ENCODE results near the gene PRRT1B.

DNA sequence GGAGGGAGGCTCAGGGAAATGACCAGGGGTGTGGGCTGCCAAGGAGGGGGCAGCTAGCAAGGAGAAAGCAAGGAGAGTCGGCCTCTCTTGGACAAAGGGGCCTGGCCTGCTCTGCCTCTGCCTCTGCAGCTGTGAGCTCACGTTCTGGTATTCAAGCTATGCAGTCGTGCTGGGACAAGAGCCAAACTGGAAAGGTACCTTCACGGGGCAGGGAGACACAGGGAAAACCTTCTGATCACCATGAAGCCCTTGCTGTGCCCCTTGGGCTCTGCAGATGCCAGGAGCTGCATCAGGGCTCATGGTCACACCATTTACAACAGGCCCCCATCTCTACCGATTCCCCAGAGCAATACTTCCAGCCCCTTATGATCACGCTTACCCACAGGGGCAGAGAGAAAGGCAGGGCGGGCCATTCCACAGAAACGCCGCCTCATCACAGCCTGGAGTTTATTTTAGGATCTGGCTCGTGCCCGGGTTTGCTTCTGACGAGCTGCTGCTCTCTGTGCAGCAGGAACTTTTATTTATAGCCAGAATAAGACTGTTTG is 63.2 kb downstream of the PRRT1B start:
- TF ChIP-seq, protein P1, sequence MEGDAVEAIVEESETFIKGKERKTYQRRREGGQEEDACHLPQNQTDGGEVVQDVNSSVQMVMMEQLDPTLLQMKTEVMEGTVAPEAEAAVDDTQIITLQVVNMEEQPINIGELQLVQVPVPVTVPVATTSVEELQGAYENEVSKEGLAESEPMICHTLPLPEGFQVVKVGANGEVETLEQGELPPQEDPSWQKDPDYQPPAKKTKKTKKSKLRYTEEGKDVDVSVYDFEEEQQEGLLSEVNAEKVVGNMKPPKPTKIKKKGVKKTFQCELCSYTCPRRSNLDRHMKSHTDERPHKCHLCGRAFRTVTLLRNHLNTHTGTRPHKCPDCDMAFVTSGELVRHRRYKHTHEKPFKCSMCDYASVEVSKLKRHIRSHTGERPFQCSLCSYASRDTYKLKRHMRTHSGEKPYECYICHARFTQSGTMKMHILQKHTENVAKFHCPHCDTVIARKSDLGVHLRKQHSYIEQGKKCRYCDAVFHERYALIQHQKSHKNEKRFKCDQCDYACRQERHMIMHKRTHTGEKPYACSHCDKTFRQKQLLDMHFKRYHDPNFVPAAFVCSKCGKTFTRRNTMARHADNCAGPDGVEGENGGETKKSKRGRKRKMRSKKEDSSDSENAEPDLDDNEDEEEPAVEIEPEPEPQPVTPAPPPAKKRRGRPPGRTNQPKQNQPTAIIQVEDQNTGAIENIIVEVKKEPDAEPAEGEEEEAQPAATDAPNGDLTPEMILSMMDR (IDR thresholded peaks at IDR 0.05): no peak
- TF ChIP-seq EP300 (IDR thresholded peaks at IDR 0.05) (no peak), POLR2A (IDR thresholded peaks at IDR 0.05) (no peak)
